HUES6 (cell line): ENCODE data around the gene CLCN6.

Experiments
- H3K27ac ChIP-seq: 2 replicates; pipeline ENCODE4 v1.7.0; 2013; ENCODE audit warnings: low read depth, mild to moderate bottlenecking, low read length, inconsistent platforms
- H3K27me3 ChIP-seq: 2 replicates; pipeline ENCODE4 v1.6.1; 2013; ENCODE audit warnings: low read length; ENCODE audit not compliant: control insufficient read depth, insufficient read depth
- H3K36me3 ChIP-seq: 2 replicates; pipeline ENCODE4 v1.6.1; 2013; ENCODE audit warnings: low read length; ENCODE audit not compliant: control insufficient read depth, insufficient read depth
- H3K4me1 ChIP-seq: 2 replicates; pipeline ENCODE4 v1.6.1; 2013; ENCODE audit warnings: low read length; ENCODE audit not compliant: control insufficient read depth, insufficient read depth
- H3K4me3 ChIP-seq: 2 replicates; pipeline ENCODE4 v1.5.1; 2013; ENCODE audit warnings: low read depth, low read length
- H3K9ac ChIP-seq: one replicate; pipeline ENCODE4 v1.6.1; 2013; ENCODE audit warnings: mild to moderate bottlenecking, low read length
- H3K9me3 ChIP-seq: 2 replicates; pipeline ENCODE4 v1.6.1; 2013; ENCODE audit warnings: low read depth, low read length; ENCODE audit not compliant: control insufficient read depth, insufficient read depth

Gene CLCN6

DNA sequence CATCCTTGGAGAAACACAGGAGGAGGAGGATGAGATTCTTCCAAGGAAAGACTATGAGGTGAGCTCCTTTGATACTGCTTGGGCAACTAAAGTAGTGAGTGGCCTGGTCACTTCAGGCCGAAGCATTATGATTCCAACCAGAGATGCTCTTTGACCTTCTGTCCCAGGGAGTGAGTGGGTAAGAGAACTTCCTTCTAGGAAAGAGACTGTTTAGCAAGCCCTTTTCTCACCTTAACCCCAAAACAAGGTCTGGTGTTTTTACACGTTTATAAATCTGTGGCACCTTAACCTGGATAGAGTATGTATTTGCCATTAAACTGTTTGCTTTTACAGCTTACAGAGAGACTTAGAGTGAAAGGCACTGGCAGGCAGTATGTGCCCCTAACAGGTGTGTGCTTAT is 1.1 kb downstream of the CLCN6 start:
- Histone ChIP-seq H3K27me3 (no peaks in the 10 kb centered on the region), H3K4me3 (peak overlapping the region; percentile 88), H3K9me3 (no peaks in the 10 kb centered on the region), H3K36me3 (peaks cover 50% of the 10 kb centered on the region), H3K9ac (peak overlapping the region; percentile 70), H3K27ac (no peak overlapping the region), H3K4me1 (peaks cover 35% of the 10 kb centered on the region)

GRCh38 chr1:11813021-11813420 is 7.0 kb downstream of the CLCN6 start:
- no peaks in the 10 kb centered on the region for H3K4me1 ChIP-seq
- H3K27me3 ChIP-seq: no peaks in the 10 kb centered on the region
- H3K9me3 ChIP-seq: no peaks in the 10 kb centered on the region
- H3K4me3 ChIP-seq: no peak overlapping the region
- H3K36me3 ChIP-seq: peaks cover 75% of the 10 kb centered on the region
- H3K27ac ChIP-seq: no peak overlapping the region
- H3K9ac ChIP-seq: no peak overlapping the region

DNA sequence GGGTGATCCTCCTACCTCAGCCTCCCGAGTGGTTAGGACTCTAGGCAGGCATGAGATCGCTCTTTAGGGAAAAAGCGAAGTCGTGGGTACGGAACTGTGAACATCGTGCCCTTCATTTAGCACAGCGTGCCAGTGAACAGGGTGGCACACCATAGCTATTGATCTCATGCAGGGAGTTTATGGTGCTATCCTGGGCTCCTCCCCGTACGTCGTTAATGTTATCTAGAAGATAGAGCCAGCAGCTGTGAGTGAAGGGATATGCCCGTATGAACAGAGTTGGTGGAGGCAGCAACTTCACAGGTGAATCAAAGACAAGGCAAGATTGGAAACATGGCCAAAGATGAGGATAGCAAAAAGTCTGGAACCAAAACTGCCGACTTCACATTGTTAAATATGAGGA is 11.2 kb downstream of the CLCN6 start:
- Histone ChIP-seq H3K27ac (no peak overlapping the region), H3K27me3 (no peaks in the 10 kb centered on the region), H3K4me1 (no peaks in the 10 kb centered on the region), H3K4me3 (no peak overlapping the region), H3K9me3 (no peaks in the 10 kb centered on the region), H3K9ac (no peak overlapping the region), H3K36me3 (peaks cover 71% of the 10 kb centered on the region)

GRCh38 chr1:11822091-11822490 is 16.1 kb downstream of the CLCN6 start:
- H3K27ac ChIP-seq: no peak overlapping the region
- H3K4me1 ChIP-seq: no peaks in the 10 kb centered on the region
- H3K27me3 ChIP-seq: no peaks in the 10 kb centered on the region
- no peaks in the 10 kb centered on the region for H3K9me3 ChIP-seq
- no peak overlapping the region for H3K4me3 ChIP-seq
- H3K36me3 ChIP-seq: peaks cover 84% of the 10 kb centered on the region
- no peak overlapping the region for H3K9ac ChIP-seq

GRCh38 chr1:11823366-11824137 is 17.6 kb downstream of the CLCN6 start:
- Histone ChIP-seq H3K4me1 (no peaks in the 10 kb centered on the region), H3K4me3 (no peak overlapping the region), H3K36me3 (peaks cover 85% of the 10 kb centered on the region), H3K9ac (no peak overlapping the region), H3K9me3 (no peaks in the 10 kb centered on the region), H3K27me3 (no peaks in the 10 kb centered on the region), H3K27ac (no peak overlapping the region)

DNA sequence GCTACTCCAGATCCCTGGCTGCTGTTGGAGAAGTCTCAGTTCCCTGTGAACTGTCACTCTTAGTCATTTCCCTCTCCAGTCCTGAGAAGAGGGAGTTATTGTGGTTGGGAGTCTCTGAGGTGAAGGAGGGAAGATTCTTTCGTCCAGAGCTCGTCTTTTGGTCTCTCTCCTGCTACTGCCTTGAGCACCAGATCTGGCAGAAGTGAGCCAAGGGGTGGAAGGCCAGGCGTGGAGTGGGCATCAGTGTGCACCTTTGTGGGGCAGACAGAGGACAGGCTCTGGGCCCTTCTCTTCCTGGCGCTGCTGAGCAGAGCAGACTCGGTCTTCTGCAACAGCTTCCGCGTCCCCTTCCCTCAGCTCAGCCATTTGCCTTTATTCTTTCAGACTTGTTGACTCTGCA is 19.1 kb downstream of the CLCN6 start:
- Histone ChIP-seq H3K9me3 (no peaks in the 10 kb centered on the region), H3K4me1 (no peaks in the 10 kb centered on the region), H3K27me3 (no peaks in the 10 kb centered on the region), H3K27ac (no peak overlapping the region), H3K36me3 (peaks cover 85% of the 10 kb centered on the region), H3K9ac (no peak overlapping the region), H3K4me3 (no peak overlapping the region)

DNA sequence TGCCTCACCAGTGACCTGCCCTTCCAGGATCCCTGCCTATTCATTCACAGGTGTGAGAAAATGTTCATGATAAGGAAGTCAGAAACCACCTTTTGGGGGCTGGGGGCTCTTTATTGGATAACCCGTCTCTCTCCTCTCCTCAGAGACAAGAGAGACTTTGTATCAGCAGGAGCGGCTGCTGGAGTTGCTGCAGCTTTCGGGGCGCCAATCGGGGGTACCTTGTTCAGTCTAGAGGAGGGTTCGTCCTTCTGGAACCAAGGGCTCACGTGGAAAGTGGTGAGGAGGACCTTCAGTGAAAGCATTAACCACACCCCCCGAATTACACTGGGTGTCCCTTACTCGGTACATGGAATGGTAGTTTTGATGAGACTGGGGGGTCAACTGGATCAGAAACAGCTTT is 21.0 kb downstream of the CLCN6 start:
- Histone ChIP-seq H3K9ac (no peak overlapping the region), H3K27ac (no peak overlapping the region), H3K27me3 (no peaks in the 10 kb centered on the region), H3K9me3 (no peaks in the 10 kb centered on the region), H3K36me3 (peaks cover 87% of the 10 kb centered on the region), H3K4me3 (no peak overlapping the region), H3K4me1 (no peaks in the 10 kb centered on the region)

DNA sequence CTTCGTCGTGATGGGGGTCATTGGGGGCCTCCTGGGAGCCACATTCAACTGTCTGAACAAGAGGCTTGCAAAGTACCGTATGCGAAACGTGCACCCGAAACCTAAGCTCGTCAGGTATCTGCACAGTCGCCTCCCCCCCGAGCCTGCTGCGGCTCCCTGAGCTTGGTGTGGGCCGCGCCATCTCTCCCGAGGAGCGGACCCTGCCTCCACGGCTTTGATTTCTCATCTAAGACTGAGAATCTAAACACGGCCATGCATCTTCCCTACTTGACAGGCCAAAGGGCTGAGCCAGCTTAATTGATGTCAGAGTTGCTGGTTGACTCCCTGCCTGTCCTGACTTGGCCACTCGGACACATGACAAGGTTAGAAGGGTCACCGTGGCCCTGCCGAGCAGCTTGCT is 22.5 kb downstream of the CLCN6 start:
- H3K9me3 ChIP-seq: no peaks in the 10 kb centered on the region
- no peaks in the 10 kb centered on the region for H3K4me1 ChIP-seq
- H3K27ac ChIP-seq: no peak overlapping the region
- no peak overlapping the region for H3K4me3 ChIP-seq
- peaks cover 95% of the 10 kb centered on the region for H3K36me3 ChIP-seq
- H3K27me3 ChIP-seq: no peaks in the 10 kb centered on the region
- no peak overlapping the region for H3K9ac ChIP-seq

DNA sequence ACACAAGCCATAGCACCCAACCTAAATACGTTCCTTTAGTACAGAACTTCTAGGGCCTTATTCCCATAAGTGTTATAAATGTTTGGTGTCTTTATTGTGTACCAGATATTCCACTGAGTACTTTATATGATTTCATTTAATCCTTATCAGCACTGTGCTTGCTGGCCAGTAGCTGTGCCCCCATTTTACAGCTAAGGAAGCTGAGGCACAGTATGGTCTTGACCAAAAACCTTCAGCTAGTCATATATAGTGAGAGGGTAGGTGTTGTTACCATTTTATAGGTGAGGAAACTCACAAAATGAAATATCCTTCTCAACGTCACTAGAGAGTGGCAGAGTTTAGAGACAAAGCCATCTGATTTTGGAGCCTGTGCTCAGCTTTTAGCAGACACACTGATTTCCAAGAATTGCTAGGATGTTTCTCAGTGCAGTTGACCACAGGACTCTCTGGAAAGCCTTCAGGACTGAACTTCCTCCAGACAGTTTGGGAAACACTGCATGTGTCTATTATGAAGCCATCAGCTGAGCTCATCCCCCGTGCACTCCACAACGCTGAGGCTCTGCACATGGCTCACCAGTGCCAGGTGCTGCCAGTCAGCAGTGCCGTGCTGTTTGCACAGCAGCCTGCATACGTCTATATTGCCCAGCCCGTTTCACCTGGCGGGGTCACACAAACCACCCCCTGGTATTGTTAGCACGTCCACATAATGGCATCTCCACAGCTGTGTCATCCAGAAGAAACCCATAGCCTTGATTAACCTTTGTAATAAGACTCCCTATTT is 26.1 kb downstream of the CLCN6 start:
- H3K4me1 ChIP-seq: no peaks in the 10 kb centered on the region
- no peak overlapping the region for H3K27ac ChIP-seq
- H3K9ac ChIP-seq: no peak overlapping the region
- H3K4me3 ChIP-seq: no peak overlapping the region
- no peaks in the 10 kb centered on the region for H3K27me3 ChIP-seq
- peaks cover 96% of the 10 kb centered on the region for H3K36me3 ChIP-seq
- H3K9me3 ChIP-seq: no peaks in the 10 kb centered on the region

DNA sequence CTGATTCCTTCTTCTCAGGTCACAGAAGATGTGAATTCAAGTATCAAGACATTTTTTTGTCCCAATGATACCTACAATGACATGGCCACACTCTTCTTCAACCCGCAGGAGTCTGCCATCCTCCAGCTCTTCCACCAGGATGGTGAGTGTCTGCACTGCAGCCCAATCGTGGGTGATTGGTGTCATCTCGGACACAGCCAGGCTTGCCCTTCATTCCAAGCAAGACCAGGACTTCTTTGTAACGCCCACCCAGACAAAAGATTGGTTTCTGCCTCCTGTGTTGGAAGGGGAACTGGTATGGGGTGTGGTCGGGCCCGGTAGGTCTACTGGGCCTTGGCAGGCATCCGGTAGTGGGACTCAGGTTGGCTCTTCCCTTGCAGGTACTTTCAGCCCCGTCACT is 27.5 kb downstream of the CLCN6 start:
- H3K9me3 ChIP-seq: no peaks in the 10 kb centered on the region

DNA sequence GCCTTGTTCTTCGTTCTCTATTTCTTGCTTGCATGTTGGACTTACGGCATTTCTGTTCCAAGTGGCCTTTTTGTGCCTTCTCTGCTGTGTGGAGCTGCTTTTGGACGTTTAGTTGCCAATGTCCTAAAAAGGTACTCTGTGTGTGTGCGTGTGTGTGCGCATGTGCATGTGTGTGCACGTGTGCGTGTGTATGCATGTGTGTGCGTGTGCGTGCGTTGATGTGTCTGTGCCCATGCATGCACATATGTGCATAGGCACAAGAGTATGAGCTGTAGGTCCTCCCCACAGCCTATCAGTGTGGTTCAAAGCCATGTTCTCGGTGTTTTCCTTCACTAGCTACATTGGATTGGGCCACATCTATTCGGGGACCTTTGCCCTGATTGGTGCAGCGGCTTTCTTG is 27.9 kb downstream of the CLCN6 start:
- no peak overlapping the region for H3K4me3 ChIP-seq
- no peaks in the 10 kb centered on the region for H3K9me3 ChIP-seq
- no peak overlapping the region for H3K27ac ChIP-seq
- no peaks in the 10 kb centered on the region for H3K27me3 ChIP-seq
- no peak overlapping the region for H3K9ac ChIP-seq
- no peaks in the 10 kb centered on the region for H3K4me1 ChIP-seq
- peaks cover 95% of the 10 kb centered on the region for H3K36me3 ChIP-seq

More for the DNA sequence above, 27.5 kb downstream of the CLCN6 start:
- H3K4me1 ChIP-seq: no peaks in the 10 kb centered on the region
- H3K9ac ChIP-seq: no peak overlapping the region
- peaks cover 96% of the 10 kb centered on the region for H3K36me3 ChIP-seq
- no peak overlapping the region for H3K4me3 ChIP-seq
- H3K27ac ChIP-seq: no peak overlapping the region
- H3K27me3 ChIP-seq: no peaks in the 10 kb centered on the region
